HG03060 (cell line): Measurements from ENCODE around the gene SHB.

Source experiments
- ATAC-seq: cut with Tn5 transposase; IDR thresholded peaks from one replicate; pipeline ENCODE4 v1.9.1; 2021; ENCODE audit warnings: low read depth, moderate number of reproducible peaks; ENCODE audit not compliant: unreplicated experiment

Gene SHB

DNA sequence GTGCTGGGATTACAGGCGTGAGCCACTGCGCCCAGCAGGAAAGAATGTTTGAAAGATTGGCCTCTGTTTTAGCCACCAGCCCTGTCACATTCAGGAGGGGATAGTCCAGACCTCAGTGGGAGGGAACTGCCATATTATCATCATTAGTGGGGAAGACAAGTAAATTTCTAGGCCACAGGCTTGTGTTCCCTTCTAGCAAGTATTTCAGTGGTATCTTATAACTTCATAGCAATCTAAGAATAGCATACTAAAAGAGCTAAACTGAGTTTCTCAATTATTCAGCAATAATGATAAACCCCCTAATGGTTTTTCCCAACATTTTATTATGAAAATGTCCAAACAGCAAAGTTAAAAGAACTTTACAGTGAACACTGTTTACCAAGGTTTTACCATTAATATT, 195.1 kb downstream of the SHB start:
- ATAC-seq, result no peak

DNA sequence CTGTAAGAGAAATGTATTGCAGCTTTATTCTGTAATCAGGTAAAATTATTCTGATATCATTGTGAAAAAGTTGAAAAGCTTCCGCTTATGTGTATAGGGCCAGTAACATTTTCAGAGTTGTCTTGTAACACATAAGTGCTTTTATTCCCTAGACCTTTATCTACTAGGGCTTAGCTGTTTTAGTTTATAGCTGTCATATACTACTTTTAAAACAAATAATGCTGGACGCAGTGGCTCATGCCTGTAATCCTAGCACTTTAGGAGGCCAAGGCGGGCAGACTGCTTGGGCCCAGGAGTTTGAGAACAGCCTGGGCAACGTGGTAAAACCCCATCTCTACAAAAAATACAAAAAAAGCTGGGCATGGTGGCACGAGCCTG, 198.2 kb downstream of the SHB start:
- ATAC-seq, result no peak

DNA sequence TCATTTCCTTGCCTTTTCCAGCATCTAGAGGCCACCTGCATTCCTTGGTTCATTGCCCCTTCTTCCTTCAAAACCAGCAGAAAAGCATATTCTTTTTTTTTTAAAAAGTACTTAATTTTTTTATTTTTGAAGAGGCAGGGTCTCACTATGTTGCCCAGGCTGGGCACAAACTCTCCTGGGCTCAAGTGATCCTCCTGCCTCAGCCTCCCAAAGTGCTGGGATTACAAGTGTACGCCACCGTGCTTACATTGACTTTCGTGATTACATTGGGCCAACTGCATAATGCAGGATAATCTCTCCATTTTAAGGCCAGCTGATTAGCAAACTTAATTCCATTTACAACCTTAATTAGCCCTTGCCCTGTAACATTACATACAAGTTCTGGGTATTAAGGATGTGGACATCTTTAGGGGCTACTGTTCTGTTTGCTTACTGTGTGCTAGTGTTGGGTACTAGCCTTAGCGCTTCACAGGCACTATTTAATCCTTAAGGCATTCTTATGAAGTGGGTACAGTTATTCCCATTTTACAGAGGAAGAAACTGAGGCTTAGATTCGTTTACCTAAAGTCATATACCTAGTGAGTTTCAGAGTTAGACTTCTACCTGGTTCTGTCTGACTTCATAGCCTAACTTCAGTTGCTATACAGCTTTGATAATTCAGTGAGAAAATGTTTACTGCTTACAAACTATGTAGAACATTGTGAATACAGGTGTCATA, 198.8 kb downstream of the SHB start:
- no peak for ATAC-seq
